WI38 (cell line): ENCODE results near the gene PIPOX.

ENCODE experiments used
- H3K4me3 ChIP-seq: 2 replicates; pipeline ENCODE4 v1.5.1; 2011; ENCODE audit warnings: low read depth, mild to moderate bottlenecking, control low read depth, low read length
- CTCF ChIP-seq: IDR thresholded peaks from 2 replicates; pipeline ENCODE4 v1.5.1; 2012; ENCODE audit warnings: low read depth, mild to moderate bottlenecking, control low read depth, low read length

The PIPOX gene

GRCh38 chr17:29002811-29003210 lies 40.1 kb upstream of the PIPOX start:
- H3K4me3 ChIP-seq: no peak overlapping the region
- no peak for TF ChIP-seq CTCF

GRCh38 chr17:29003289-29003688 lies 39.7 kb upstream of the PIPOX start:
- no peak for TF ChIP-seq CTCF
- H3K4me3 ChIP-seq: no peak overlapping the region

- H3K4me3 ChIP-seq: no peak overlapping the region
- no peak for TF ChIP-seq CTCF
These were observed 38.8 kb upstream of the PIPOX start for GRCh38 chr17:29004081-29004692.

GRCh38 chr17:29005936-29006511 lies 36.9 kb upstream of the PIPOX start, which contains the start of gene SEZ6:
SEZ6 (minus strand) TSS chr17:29006033; CDS start chr17:29005869, 164 bp downstream.
- no peak within 1 kb of the TSS for H3K4me3 ChIP-seq
- no peak for TF ChIP-seq CTCF

GRCh38 chr17:29007456-29007855 lies 35.5 kb upstream of the PIPOX start:
- no peak for TF ChIP-seq CTCF
- H3K4me3 ChIP-seq: no peak overlapping the region

- no peak for TF ChIP-seq CTCF
These were observed 35.0 kb upstream of the PIPOX start for GRCh38 chr17:29007860-29008455.

GRCh38 chr17:29008591-29008990 lies 34.4 kb upstream of the PIPOX start:
- no peak for TF ChIP-seq CTCF
- H3K4me3 ChIP-seq: no peak overlapping the region

More at GRCh38 chr17:29007860-29008455, 35.0 kb upstream of the PIPOX start:
- H3K4me3 ChIP-seq: no peak overlapping the region
